GM12873 (cell line): ENCODE measurements around the gene RXFP4.

ENCODE experiments used
- CTCF ChIP-seq: IDR thresholded peaks from 2 replicates; pipeline ENCODE4 v1.5.1; 2012; ENCODE audit warnings: low read depth, mild to moderate bottlenecking, moderate library complexity, low read length, control low read depth; ENCODE audit not compliant: insufficient read depth; ENCODE audit errors: missing control alignments

Gene RXFP4

DNA sequence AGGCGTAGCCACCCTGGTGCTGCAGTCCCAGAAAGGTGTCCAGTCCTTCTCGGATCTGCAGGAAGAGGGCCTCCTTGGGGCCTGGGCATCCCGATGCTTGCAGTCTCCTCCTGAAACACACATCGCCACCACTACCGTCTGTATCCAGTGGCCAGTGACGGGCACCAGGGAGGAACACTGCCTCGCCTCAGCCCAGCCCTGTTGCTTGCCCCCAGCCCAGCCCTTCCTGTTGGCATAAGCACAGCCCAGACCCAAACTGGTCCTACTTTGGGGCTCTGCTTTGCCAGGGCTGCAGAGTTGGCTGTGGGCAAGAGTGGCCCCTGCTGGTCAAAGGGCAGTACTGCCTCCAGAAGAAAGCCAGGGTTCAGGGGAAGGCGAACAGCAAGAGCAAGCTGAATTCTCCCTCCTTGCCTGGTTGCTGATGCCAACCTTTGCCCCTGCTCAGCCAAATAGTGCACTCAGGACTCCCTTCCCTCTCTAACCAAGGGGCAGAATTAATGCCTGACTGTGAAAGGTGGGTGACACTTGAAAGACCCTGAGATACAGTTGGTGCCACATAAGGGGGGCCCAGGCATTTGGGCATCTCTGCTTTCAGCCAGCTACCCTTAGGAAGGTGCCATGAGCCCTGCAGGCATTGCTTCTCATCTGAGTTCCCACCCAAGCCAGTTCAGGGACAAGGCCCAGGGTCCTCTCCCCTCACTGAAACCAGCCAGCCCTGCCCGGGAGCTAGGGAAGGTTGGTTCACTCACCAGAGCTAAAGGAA, 48.0 kb downstream of the RXFP4 start:
- TF ChIP-seq CTCF, result peak; percentile 100

DNA sequence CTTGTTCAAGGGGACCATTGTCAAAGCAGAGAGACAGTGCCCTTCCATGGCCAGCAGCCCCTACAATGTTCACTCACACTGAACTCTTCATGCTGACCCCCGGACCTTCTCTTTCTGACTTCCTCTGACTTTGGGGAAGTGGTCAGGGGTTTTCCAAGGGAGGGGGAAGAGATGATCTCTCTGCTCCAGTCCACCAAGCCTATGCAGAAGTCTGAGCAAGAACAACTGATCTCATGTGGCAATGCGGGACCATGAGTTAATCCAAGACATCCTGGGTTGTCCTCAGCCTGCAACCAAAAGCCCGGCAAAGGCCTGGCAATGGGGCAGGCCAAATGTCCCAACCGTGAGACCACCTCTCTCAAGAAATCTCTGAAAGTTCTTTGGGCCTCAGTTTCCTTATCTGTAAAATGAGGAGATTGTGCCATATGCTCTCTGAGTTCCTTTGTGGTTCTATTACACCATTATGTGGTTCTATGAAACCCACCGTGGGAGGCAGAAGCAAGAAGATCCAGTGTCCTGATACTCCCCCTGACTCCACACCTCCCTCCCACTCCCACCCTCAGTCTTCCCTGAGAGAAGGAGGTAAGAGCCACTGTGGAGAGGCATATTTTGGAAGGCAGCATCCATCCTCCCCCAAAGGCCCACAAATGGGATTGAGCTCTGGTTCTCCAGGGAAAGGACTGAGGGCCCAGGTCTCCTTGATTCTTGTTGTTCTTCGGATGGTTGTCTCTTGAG, 48.7 kb downstream of the RXFP4 start:
- no peak for TF ChIP-seq CTCF
